ENCODE measurements around the gene RBM15.

DNA sequence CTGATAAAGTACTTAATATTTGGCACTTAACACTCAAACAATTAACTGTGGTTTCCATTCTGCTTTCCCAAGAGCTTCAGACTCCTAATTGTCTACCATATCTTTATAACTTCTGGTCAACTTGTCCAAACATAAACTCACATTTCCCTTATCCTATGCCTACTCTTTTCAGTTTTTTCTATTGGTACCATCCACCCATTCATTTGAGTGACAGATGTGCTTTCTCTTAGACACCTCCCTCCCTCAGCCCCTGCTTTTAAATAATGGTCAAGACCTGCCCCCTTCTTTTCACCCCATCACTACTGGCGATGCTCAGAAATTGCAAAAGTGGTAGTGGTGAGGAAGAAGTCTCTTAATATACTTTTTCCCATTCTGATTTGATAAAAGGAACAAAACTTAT lies 46.2 kb downstream of the RBM15 start:
- no peak for TF ChIP-seq RAD21 (IDR thresholded peaks at IDR 0.05; ENCODE audit: low read length)
- TF ChIP-seq CTCF (conservative IDR thresholded peaks at IDR 0.05; ENCODE audit: low read depth, low read length), result no peak
- no peak for TF ChIP-seq RCOR1 (IDR thresholded peaks at IDR 0.05; ENCODE audit: insufficient replicate concordance, low read length)
- TF ChIP-seq NFE2L2 (IDR thresholded peaks at IDR 0.05; ENCODE audit: low read depth, low read length), result no peak

All from IMR-90 (cell line).